SU-DHL-6 (cell line): ENCODE data around the gene MCUR1.

ENCODE experiments used
- H2AFZ ChIP-seq: fragments of 200-600 bp; sonication (generic); 2 replicates; pipeline ENCODE4 v1.6.1; 2014; ENCODE audit warnings: low read depth, mild to moderate bottlenecking, moderate library complexity, mixed read lengths, antibody characterized with exemption, low read length; ENCODE audit not compliant: severe bottlenecking
- H3F3A ChIP-seq: fragments of 200-600 bp; shearing (Covaris generic); 2 replicates; pipeline ENCODE4 v1.6.0; 2016; ENCODE audit warnings: antibody characterized with exemption, mild to moderate bottlenecking; ENCODE audit not compliant: insufficient read depth
- H3K27ac ChIP-seq: fragments of 200-600 bp; sonication (generic); 2 replicates; pipeline ENCODE4 v1.5.1; 2016; ENCODE audit warnings: low read depth, mild to moderate bottlenecking, low read length, moderate library complexity, mixed read lengths
- H3K27me3 ChIP-seq: fragments of 200-600 bp; sonication (generic), shearing (Covaris generic); 2 replicates; pipeline ENCODE4 v1.6.0; 2014; ENCODE audit warnings: mild to moderate bottlenecking, low read length
- H3K36me3 ChIP-seq: fragments of 200-600 bp; sonication (generic); 2 replicates; pipeline ENCODE4 v1.6.1; 2014; ENCODE audit warnings: mild to moderate bottlenecking, low read length, mixed read lengths
- H3K4me2 ChIP-seq: fragments of 300-600, 200-600 bp; shearing (Covaris generic), sonication (generic); 2 replicates; pipeline ENCODE4 v1.6.0; 2014; ENCODE audit warnings: low read length, low read depth, mild to moderate bottlenecking; ENCODE audit not compliant: poor library complexity, severe bottlenecking
- H3K4me3 ChIP-seq: fragments of 200-600 bp; sonication (generic); 2 replicates; pipeline ENCODE4 v1.5.1; 2014; ENCODE audit warnings: antibody characterized with exemption, low read length, mild to moderate bottlenecking, mixed read lengths; ENCODE audit not compliant: insufficient read depth, poor library complexity, severe bottlenecking
- H3K79me2 ChIP-seq: fragments of 200-600 bp; sonication (generic); 2 replicates; pipeline ENCODE4 v1.6.1; 2014; ENCODE audit warnings: mild to moderate bottlenecking, low read length, moderate library complexity; ENCODE audit not compliant: insufficient read depth
- H3K9ac ChIP-seq: fragments of 200-600 bp; sonication (generic); 2 replicates; pipeline ENCODE4 v1.7.0; 2014; ENCODE audit warnings: mild to moderate bottlenecking, low read length
- H3K9me2 ChIP-seq: fragments of 200-600 bp; sonication (generic); replicated peaks from 2 replicates; pipeline ENCODE4 v1.6.1; 2014; ENCODE audit warnings: low read length; ENCODE audit not compliant: insufficient read depth
- H3K9me3 ChIP-seq: fragments of 200-600 bp; sonication (generic); 2 replicates; pipeline ENCODE4 v1.6.1; 2014; ENCODE audit warnings: low read length, mixed read lengths; ENCODE audit not compliant: insufficient read depth
- H4K20me1 ChIP-seq: fragments of 200-600 bp; sonication (generic); 2 replicates; pipeline ENCODE4 v1.6.1; 2014; ENCODE audit warnings: low read depth, mild to moderate bottlenecking, antibody characterized with exemption, low read length, moderate library complexity, mixed read lengths
- CTCF ChIP-seq: fragments of 200-600 bp; sonication (generic); IDR thresholded peaks from one replicate; pipeline ENCODE4 v1.5.1; 2017; ENCODE audit warnings: antibody characterized with exemption, mild to moderate bottlenecking, low read length, moderate library complexity; ENCODE audit not compliant: insufficient read depth, poor library complexity, severe bottlenecking
- EZH2phosphoT487 ChIP-seq: fragments of 200-600 bp; sonication (generic), shearing (Covaris generic); conservative IDR thresholded peaks from 2 replicates; pipeline ENCODE4 v1.6.1; 2018; ENCODE audit warnings: mild to moderate bottlenecking, antibody characterized with exemption, low read length, moderate library complexity, mixed read lengths

MCUR1 gene

GRCh38 chr6:13743736-13744127, 70.6 kb downstream of the MCUR1 start:
- Histone ChIP-seq H3K27ac (no peak overlapping the region), H3K4me3 (no peak overlapping the region), H4K20me1 (no peaks in the 10 kb centered on the region), H3K36me3 (no peaks in the 10 kb centered on the region), H3K79me2 (no peaks in the 10 kb centered on the region), H3K9ac (no peak overlapping the region), H3K4me2 (no peak overlapping the region), H3K9me2 (no peaks in the 10 kb centered on the region), H2AFZ (no peak overlapping the region), H3K27me3 (no peaks in the 10 kb centered on the region), H3F3A (no peaks in the 10 kb centered on the region), H3K9me3 (no peaks in the 10 kb centered on the region)
- TF ChIP-seq EZH2phosphoT487: no peak
- no peak for TF ChIP-seq CTCF

- Histone ChIP-seq H3K4me2 (no peak overlapping the region), H3K79me2 (no peaks in the 10 kb centered on the region), H3K27me3 (no peaks in the 10 kb centered on the region), H3K9ac (no peak overlapping the region), H3K9me2 (no peaks in the 10 kb centered on the region), H3K9me3 (no peaks in the 10 kb centered on the region), H2AFZ (no peak overlapping the region), H3K36me3 (no peaks in the 10 kb centered on the region), H3K27ac (no peak overlapping the region), H3F3A (no peaks in the 10 kb centered on the region), H3K4me3 (no peak overlapping the region), H4K20me1 (no peaks in the 10 kb centered on the region)
- no peak for TF ChIP-seq CTCF
Observed at GRCh38 chr6:13742961-13743735, 71.2 kb downstream of the MCUR1 start.

- Histone ChIP-seq H3K27ac (no peak overlapping the region), H4K20me1 (no peaks in the 10 kb centered on the region), H3K36me3 (no peaks in the 10 kb centered on the region), H3K9me2 (no peaks in the 10 kb centered on the region), H3F3A (no peaks in the 10 kb centered on the region), H3K9me3 (no peaks in the 10 kb centered on the region), H2AFZ (no peak overlapping the region), H3K9ac (no peak overlapping the region), H3K79me2 (no peaks in the 10 kb centered on the region), H3K4me3 (no peak overlapping the region), H3K27me3 (no peaks in the 10 kb centered on the region), H3K4me2 (no peak overlapping the region)
- TF ChIP-seq EZH2phosphoT487: no peak
- TF ChIP-seq CTCF: no peak
Observed at GRCh38 chr6:13741365-13741764, 73.0 kb downstream of the MCUR1 start.
